ENCODE results near the gene ARHGEF10L. TPM values are rescaled to one million over a fixed set of nuclear protein-coding genes. Genes with fewer than 3 reads are reported as not detected.

The ARHGEF10L gene
- total RNA-seq, 6 experiments from 2014 or later = 11.1 to 29.0 (median 26.7) TPM

DNA sequence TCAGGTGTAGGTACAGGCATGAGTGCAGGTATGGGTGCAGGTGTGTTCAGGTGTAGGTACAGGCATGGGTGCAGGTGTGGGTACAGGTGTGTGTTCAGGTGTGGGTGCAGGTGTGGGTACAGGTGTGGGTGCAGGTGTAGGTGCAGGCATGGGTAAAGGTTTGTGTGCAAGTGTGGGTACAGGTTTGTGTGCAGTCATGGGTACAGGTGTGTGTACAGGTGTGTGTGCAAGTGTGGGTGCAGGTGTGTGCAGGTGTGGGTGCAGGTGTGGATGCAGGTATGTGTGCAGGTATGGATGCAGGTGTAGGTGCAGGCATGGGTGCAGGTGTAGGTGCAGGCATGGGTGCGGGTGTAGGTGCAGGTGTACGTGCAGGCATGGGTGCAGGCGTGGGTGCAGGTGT, 136.2 kb downstream of the ARHGEF10L start:
- Mint-ChIP-seq H3K27me3 (ENCODE audit: insufficient read depth) (peaks cover 12% of the 10 kb centered on the region), H3K4me3 (no peak overlapping the region), H3K9me3 (no peaks in the 10 kb centered on the region; the same call in 1 of the 2 replicates), H3K4me1 (ENCODE audit: low read depth) (no peaks in the 10 kb centered on the region; the same call in 1 of the 2 replicates), H3K27ac (peak overlapping the region; percentile 29; the same call in 1 of the 2 replicates), H3K36me3 (ENCODE audit: low read depth) (peaks cover 12% of the 10 kb centered on the region; the same call in 1 of the 2 replicates)
- TF ChIP-seq, protein P1, sequence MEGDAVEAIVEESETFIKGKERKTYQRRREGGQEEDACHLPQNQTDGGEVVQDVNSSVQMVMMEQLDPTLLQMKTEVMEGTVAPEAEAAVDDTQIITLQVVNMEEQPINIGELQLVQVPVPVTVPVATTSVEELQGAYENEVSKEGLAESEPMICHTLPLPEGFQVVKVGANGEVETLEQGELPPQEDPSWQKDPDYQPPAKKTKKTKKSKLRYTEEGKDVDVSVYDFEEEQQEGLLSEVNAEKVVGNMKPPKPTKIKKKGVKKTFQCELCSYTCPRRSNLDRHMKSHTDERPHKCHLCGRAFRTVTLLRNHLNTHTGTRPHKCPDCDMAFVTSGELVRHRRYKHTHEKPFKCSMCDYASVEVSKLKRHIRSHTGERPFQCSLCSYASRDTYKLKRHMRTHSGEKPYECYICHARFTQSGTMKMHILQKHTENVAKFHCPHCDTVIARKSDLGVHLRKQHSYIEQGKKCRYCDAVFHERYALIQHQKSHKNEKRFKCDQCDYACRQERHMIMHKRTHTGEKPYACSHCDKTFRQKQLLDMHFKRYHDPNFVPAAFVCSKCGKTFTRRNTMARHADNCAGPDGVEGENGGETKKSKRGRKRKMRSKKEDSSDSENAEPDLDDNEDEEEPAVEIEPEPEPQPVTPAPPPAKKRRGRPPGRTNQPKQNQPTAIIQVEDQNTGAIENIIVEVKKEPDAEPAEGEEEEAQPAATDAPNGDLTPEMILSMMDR (IDR thresholded peaks at IDR 0.05) = no peak
- DNase-seq = no peak

DNA sequence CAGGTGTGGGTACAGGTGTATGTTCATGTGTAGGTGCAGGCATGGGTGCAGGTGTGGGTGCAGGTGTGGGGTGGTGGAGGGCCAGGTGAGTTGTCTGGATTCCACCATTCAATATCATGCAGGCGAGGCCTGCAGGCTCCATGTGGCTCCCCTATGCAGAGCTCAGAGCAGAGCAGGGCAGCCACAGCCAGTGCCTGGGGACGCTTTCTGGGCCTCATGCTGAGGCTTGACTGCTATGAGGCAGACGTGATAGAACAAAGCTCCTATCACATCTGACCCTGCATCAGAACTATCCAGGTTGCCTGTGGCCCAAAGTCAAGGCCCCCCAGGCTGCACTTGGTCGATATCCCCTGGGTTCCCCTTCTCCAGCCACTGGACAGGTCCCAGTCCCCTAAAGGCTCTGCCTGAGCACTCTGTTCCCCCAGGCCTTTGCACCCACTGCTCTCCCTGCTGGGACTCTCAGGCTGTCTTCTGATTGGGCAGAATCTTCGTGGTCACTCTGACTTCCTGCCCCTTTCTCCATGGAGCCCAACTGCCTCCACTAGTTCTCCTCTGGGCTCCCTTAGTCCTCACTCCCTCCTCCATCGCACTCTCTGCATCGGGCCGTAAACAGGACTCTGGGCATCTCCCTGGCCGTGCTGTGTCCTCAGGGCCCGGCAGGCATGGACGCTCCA, 137.0 kb downstream of the ARHGEF10L start:
- DNase-seq = no peak
- Mint-ChIP-seq H3K4me1 (ENCODE audit: low read depth) (no peaks in the 10 kb centered on the region; the same call in 1 of the 2 replicates), H3K27ac (no peak overlapping the region), H3K9me3 (no peaks in the 10 kb centered on the region; the same call in 1 of the 2 replicates), H3K36me3 (ENCODE audit: low read depth) (peaks cover 12% of the 10 kb centered on the region; the same call in 1 of the 2 replicates), H3K27me3 (ENCODE audit: insufficient read depth) (peaks cover 12% of the 10 kb centered on the region), H3K4me3 (no peak overlapping the region)
- TF ChIP-seq, protein P1 (IDR thresholded peaks at IDR 0.05) = no peak

DNA sequence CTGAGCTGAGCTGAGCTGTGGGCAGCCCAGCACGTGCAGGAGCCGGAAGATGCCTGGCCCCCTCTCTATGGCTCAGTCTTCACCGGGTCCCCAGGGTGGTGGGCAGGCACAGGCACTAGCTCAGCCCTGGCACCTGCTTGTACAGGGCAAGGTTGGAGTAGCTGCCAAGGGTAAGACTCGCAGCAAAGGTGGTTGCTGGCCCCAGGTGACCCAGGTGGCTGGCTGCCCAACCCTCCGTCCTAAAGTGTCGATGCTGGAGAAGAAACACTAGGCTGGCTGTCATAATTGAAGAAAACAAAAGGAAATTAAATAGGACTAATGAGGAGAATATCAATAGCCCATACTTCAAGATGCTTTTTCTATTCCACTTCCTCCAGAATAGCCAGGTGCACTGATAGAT, 138.5 kb downstream of the ARHGEF10L start:
- H3K4me1 Mint-ChIP-seq (ENCODE audit: low read depth) = no peaks in the 10 kb centered on the region; the same call in 1 of the 2 replicates
- peaks cover 9% of the 10 kb centered on the region for H3K27me3 Mint-ChIP-seq (ENCODE audit: insufficient read depth)
- H3K4me3 Mint-ChIP-seq = no peak overlapping the region
- TF ChIP-seq, protein P1 (IDR thresholded peaks at IDR 0.05) = no peak
- H3K9me3 Mint-ChIP-seq = no peaks in the 10 kb centered on the region; the same call in 1 of the 2 replicates
- H3K36me3 Mint-ChIP-seq (ENCODE audit: low read depth) = peaks cover 12% of the 10 kb centered on the region; the same call in 1 of the 2 replicates
- H3K27ac Mint-ChIP-seq = no peak overlapping the region
- DNase-seq = no peak

DNA sequence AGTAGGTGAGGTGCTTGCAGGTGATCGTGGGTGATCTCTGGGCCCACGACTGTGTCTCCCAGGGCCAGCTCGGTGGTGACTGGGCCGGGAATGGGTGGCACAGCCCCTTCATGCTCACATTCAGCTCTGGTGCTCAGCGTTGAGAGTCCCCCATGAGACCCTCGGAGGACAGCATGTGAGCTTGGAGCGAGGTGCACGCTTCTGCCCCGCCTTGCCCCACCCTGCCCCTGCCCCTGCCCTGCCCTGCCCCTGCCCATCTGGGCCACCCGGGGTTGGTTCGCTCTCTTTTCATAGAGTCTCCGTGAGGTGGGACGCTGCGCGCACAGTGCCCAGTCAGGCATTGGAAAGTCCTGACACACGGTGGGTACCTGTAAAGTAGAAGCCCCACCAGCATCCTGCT, 140.4 kb downstream of the ARHGEF10L start:
- Mint-ChIP-seq H3K36me3 (ENCODE audit: low read depth) (peaks cover 11% of the 10 kb centered on the region; the same call in 1 of the 2 replicates), H3K4me1 (ENCODE audit: low read depth) (no peaks in the 10 kb centered on the region; the same call in 1 of the 2 replicates), H3K27me3 (ENCODE audit: insufficient read depth) (peaks cover 9% of the 10 kb centered on the region), H3K9me3 (no peaks in the 10 kb centered on the region; the same call in 1 of the 2 replicates), H3K4me3 (no peak overlapping the region), H3K27ac (no peak overlapping the region)
- no peak for DNase-seq
- TF ChIP-seq, protein P1 (IDR thresholded peaks at IDR 0.05) = no peak

DNA sequence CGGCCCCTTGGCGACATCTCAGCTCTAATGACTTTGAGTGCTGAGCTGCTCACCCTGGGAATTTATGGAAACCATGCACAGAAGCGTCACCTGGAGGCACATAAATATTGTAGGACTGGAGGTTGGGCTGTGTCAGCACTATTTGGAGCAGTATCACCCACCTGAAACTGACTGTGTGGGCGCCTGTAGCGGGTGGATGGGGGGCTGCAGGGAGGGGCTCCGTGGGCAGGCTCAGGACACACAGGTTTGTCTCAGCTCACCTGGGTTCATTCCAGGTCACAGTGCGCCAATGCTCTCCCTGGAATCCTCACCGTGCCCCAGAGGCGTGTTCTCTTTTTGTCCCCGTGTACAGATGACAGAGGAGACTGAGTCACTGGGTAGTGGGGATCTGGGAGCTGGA, 140.8 kb downstream of the ARHGEF10L start:
- DNase-seq = no peak
- Mint-ChIP-seq H3K4me3 (no peak overlapping the region), H3K9me3 (no peaks in the 10 kb centered on the region; the same call in 1 of the 2 replicates), H3K4me1 (ENCODE audit: low read depth) (no peaks in the 10 kb centered on the region; the same call in 1 of the 2 replicates), H3K36me3 (ENCODE audit: low read depth) (peaks cover 7% of the 10 kb centered on the region; the same call in 1 of the 2 replicates), H3K27ac (no peak overlapping the region), H3K27me3 (ENCODE audit: insufficient read depth) (peaks cover 9% of the 10 kb centered on the region)
- TF ChIP-seq, protein P1 (IDR thresholded peaks at IDR 0.05) = no peak

All from HFFc6 (cell line).